ENCODE results near the gene ARF3. TPM values are rescaled to one million over a fixed set of nuclear protein-coding genes. Genes with fewer than 3 reads are reported as not detected.

Gene ARF3
- total RNA-seq, 1 donor from 2014 or later, result 307 TPM

- Mint-ChIP-seq H3K36me3 (ENCODE audit: low read depth, unreplicated experiment) (peaks cover 8% of the 10 kb centered on the region), H3K27me3 (ENCODE audit: unreplicated experiment) (peaks cover 29% of the 10 kb centered on the region), H3K27ac (ENCODE audit: unreplicated experiment) (no peak overlapping the region), H3K4me1 (ENCODE audit: unreplicated experiment) (peaks cover 20% of the 10 kb centered on the region), H3K4me3 (ENCODE audit: unreplicated experiment) (no peak overlapping the region), H3K9me3 (ENCODE audit: unreplicated experiment) (no peaks in the 10 kb centered on the region)
- TF ChIP-seq CTCF (IDR thresholded peaks at IDR 0.05; ENCODE audit: unreplicated experiment), result no peak
- no peak for DNase-seq (ENCODE audit: low spot score)
These were observed 11.2 kb upstream of the ARF3 start for GRCh38 chr12:48968467-48968866.

- Mint-ChIP-seq H3K27ac (ENCODE audit: unreplicated experiment) (no peak overlapping the region), H3K9me3 (ENCODE audit: unreplicated experiment) (no peaks in the 10 kb centered on the region), H3K4me1 (ENCODE audit: unreplicated experiment) (peaks cover 20% of the 10 kb centered on the region), H3K27me3 (ENCODE audit: unreplicated experiment) (peaks cover 26% of the 10 kb centered on the region), H3K36me3 (ENCODE audit: low read depth, unreplicated experiment) (peaks cover 8% of the 10 kb centered on the region), H3K4me3 (ENCODE audit: unreplicated experiment) (no peak overlapping the region)
- no peak for TF ChIP-seq CTCF (IDR thresholded peaks at IDR 0.05; ENCODE audit: unreplicated experiment)
- DNase-seq (ENCODE audit: low spot score), result no peak
These were observed 10.7 kb upstream of the ARF3 start for GRCh38 chr12:48967991-48968390.

- peaks cover 24% of the 10 kb centered on the region for H3K4me1 Mint-ChIP-seq (ENCODE audit: unreplicated experiment)
- H3K36me3 Mint-ChIP-seq (ENCODE audit: low read depth, unreplicated experiment), result peaks cover 8% of the 10 kb centered on the region
- peaks cover 15% of the 10 kb centered on the region for H3K27me3 Mint-ChIP-seq (ENCODE audit: unreplicated experiment)
- no peak for TF ChIP-seq CTCF (IDR thresholded peaks at IDR 0.05; ENCODE audit: unreplicated experiment)
- H3K4me3 Mint-ChIP-seq (ENCODE audit: unreplicated experiment), result no peak overlapping the region
- no peak overlapping the region for H3K27ac Mint-ChIP-seq (ENCODE audit: unreplicated experiment)
- no peak for DNase-seq (ENCODE audit: low spot score)
- no peaks in the 10 kb centered on the region for H3K9me3 Mint-ChIP-seq (ENCODE audit: unreplicated experiment)
These were observed 9.0 kb upstream of the ARF3 start for GRCh38 chr12:48966177-48966895.

GRCh38 chr12:48965298-48965838 lies 8.1 kb upstream of the ARF3 start:
- no peak for DNase-seq (ENCODE audit: low spot score)
- no peak for TF ChIP-seq CTCF (IDR thresholded peaks at IDR 0.05; ENCODE audit: unreplicated experiment)
- H3K4me1 Mint-ChIP-seq (ENCODE audit: unreplicated experiment), result peaks cover 25% of the 10 kb centered on the region
- no peaks in the 10 kb centered on the region for H3K9me3 Mint-ChIP-seq (ENCODE audit: unreplicated experiment)
- H3K4me3 Mint-ChIP-seq (ENCODE audit: unreplicated experiment), result no peak overlapping the region
- H3K27me3 Mint-ChIP-seq (ENCODE audit: unreplicated experiment), result peaks cover 6% of the 10 kb centered on the region
- no peaks in the 10 kb centered on the region for H3K36me3 Mint-ChIP-seq (ENCODE audit: low read depth, unreplicated experiment)
- H3K27ac Mint-ChIP-seq (ENCODE audit: unreplicated experiment), result no peak overlapping the region

GRCh38 chr12:48961801-48962200 lies 4.5 kb upstream of the ARF3 start:
- Mint-ChIP-seq H3K9me3 (ENCODE audit: unreplicated experiment) (no peaks in the 10 kb centered on the region), H3K36me3 (ENCODE audit: low read depth, unreplicated experiment) (no peaks in the 10 kb centered on the region), H3K27ac (ENCODE audit: unreplicated experiment) (peak overlapping the region; percentile 48), H3K27me3 (ENCODE audit: unreplicated experiment) (peaks cover 8% of the 10 kb centered on the region), H3K4me3 (ENCODE audit: unreplicated experiment) (no peak overlapping the region), H3K4me1 (ENCODE audit: unreplicated experiment) (peaks cover 33% of the 10 kb centered on the region)
- no peak for TF ChIP-seq CTCF (IDR thresholded peaks at IDR 0.05; ENCODE audit: unreplicated experiment)
- no peak for DNase-seq (ENCODE audit: low spot score)

Measured in endothelial cell (in vitro differentiated cells).